ENCODE measurements around the gene NPAS3. TPM values are rescaled to one million over a fixed set of nuclear protein-coding genes. Genes with fewer than 3 reads are reported as not detected.

The NPAS3 gene
- total RNA-seq, 1 donor from 2014 or later = 1.6 TPM

- Mint-ChIP-seq H3K27me3 (ENCODE audit: unreplicated experiment) (no peaks in the 10 kb centered on the region), H3K36me3 (ENCODE audit: low read depth, unreplicated experiment) (no peaks in the 10 kb centered on the region), H3K4me3 (ENCODE audit: unreplicated experiment) (no peak overlapping the region), H3K27ac (ENCODE audit: unreplicated experiment) (no peak overlapping the region), H3K9me3 (ENCODE audit: unreplicated experiment) (no peaks in the 10 kb centered on the region), H3K4me1 (ENCODE audit: unreplicated experiment) (peaks cover 6% of the 10 kb centered on the region)
- no peak for TF ChIP-seq CTCF (IDR thresholded peaks at IDR 0.05; ENCODE audit: unreplicated experiment)
- DNase-seq (ENCODE audit: low spot score) = no peak
These were observed 803.5 kb downstream of the NPAS3 start for GRCh38 chr14:33742166-33742565.

- Mint-ChIP-seq H3K4me1 (ENCODE audit: unreplicated experiment) (no peaks in the 10 kb centered on the region), H3K27ac (ENCODE audit: unreplicated experiment) (no peak overlapping the region), H3K36me3 (ENCODE audit: low read depth, unreplicated experiment) (no peaks in the 10 kb centered on the region), H3K9me3 (ENCODE audit: unreplicated experiment) (no peaks in the 10 kb centered on the region), H3K4me3 (ENCODE audit: unreplicated experiment) (no peak overlapping the region), H3K27me3 (ENCODE audit: unreplicated experiment) (no peaks in the 10 kb centered on the region)
- TF ChIP-seq CTCF (IDR thresholded peaks at IDR 0.05; ENCODE audit: unreplicated experiment) = no peak
- no peak for DNase-seq (ENCODE audit: low spot score)
These were observed 806.5 kb downstream of the NPAS3 start for GRCh38 chr14:33745163-33745562.

DNA sequence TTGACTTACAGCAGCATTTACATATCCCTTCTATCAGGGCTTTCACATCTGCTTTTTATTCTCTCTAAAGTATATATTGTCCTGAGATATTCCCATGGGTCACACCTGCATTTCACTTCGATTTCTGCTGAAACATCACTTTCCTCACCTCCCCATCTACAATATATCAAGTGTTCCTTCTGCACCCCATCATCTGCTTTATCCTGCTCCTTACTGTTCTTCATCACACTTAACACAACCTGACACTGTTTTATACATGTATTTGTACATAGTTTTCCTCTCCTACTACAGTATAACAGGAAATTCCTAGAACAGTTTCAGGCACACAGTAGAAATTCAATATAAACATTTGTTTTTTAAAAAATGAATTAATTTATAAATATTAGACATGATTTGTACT lies 809.1 kb downstream of the NPAS3 start:
- no peaks in the 10 kb centered on the region for H3K9me3 Mint-ChIP-seq (ENCODE audit: unreplicated experiment)
- H3K4me3 Mint-ChIP-seq (ENCODE audit: unreplicated experiment) = no peak overlapping the region
- H3K27ac Mint-ChIP-seq (ENCODE audit: unreplicated experiment) = no peak overlapping the region
- no peaks in the 10 kb centered on the region for H3K27me3 Mint-ChIP-seq (ENCODE audit: unreplicated experiment)
- TF ChIP-seq CTCF (IDR thresholded peaks at IDR 0.05; ENCODE audit: unreplicated experiment) = no peak
- no peaks in the 10 kb centered on the region for H3K4me1 Mint-ChIP-seq (ENCODE audit: unreplicated experiment)
- no peaks in the 10 kb centered on the region for H3K36me3 Mint-ChIP-seq (ENCODE audit: low read depth, unreplicated experiment)
- no peak for DNase-seq (ENCODE audit: low spot score)

- DNase-seq (ENCODE audit: low spot score) = no peak
- H3K9me3 Mint-ChIP-seq (ENCODE audit: unreplicated experiment) = no peaks in the 10 kb centered on the region
- H3K27ac Mint-ChIP-seq (ENCODE audit: unreplicated experiment) = no peak overlapping the region
- H3K27me3 Mint-ChIP-seq (ENCODE audit: unreplicated experiment) = no peaks in the 10 kb centered on the region
- TF ChIP-seq CTCF (IDR thresholded peaks at IDR 0.05; ENCODE audit: unreplicated experiment) = no peak
- H3K4me3 Mint-ChIP-seq (ENCODE audit: unreplicated experiment) = no peak overlapping the region
- H3K36me3 Mint-ChIP-seq (ENCODE audit: low read depth, unreplicated experiment) = no peaks in the 10 kb centered on the region
- no peaks in the 10 kb centered on the region for H3K4me1 Mint-ChIP-seq (ENCODE audit: unreplicated experiment)
These were observed 815.6 kb downstream of the NPAS3 start for GRCh38 chr14:33754261-33754660.

DNA sequence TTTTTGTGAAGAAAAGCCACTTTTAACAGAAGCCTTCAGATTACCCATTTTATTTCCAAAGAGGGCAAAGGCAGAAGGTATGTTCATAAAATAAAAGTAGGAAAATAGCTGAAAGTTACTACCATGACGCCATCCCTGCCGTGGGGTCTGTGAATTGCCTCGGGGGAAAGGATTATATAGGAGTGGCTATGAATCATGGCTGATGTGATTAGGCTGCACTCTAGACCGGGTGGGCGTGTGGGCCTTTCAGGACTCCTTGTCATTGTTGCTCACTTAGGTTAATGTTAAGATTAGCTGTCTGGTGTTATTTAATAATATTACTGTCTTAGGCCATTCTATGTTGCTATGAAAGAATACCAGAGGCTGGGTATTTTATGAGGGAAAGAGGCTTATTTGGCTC lies 816.7 kb downstream of the NPAS3 start:
- H3K9me3 Mint-ChIP-seq (ENCODE audit: unreplicated experiment) = no peaks in the 10 kb centered on the region
- no peak overlapping the region for H3K4me3 Mint-ChIP-seq (ENCODE audit: unreplicated experiment)
- no peaks in the 10 kb centered on the region for H3K36me3 Mint-ChIP-seq (ENCODE audit: low read depth, unreplicated experiment)
- H3K27me3 Mint-ChIP-seq (ENCODE audit: unreplicated experiment) = no peaks in the 10 kb centered on the region
- DNase-seq (ENCODE audit: low spot score) = no peak
- H3K4me1 Mint-ChIP-seq (ENCODE audit: unreplicated experiment) = no peaks in the 10 kb centered on the region
- no peak overlapping the region for H3K27ac Mint-ChIP-seq (ENCODE audit: unreplicated experiment)
- TF ChIP-seq CTCF (IDR thresholded peaks at IDR 0.05; ENCODE audit: unreplicated experiment) = no peak
